Effector CD8-positive, alpha-beta T cell (primary cell): ENCODE data around the gene GNA14.
"Not testable (repeated sequence)": the region's sequence is repeated elsewhere in the genome, so short reads cannot be mapped to it uniquely, and the experiment has no call there.

ENCODE experiments used
- DNase-seq: peaks from one replicate; lab custom pipeline; 2025; lab: John Stamatoyannopoulos, UW

Gene GNA14

DNA sequence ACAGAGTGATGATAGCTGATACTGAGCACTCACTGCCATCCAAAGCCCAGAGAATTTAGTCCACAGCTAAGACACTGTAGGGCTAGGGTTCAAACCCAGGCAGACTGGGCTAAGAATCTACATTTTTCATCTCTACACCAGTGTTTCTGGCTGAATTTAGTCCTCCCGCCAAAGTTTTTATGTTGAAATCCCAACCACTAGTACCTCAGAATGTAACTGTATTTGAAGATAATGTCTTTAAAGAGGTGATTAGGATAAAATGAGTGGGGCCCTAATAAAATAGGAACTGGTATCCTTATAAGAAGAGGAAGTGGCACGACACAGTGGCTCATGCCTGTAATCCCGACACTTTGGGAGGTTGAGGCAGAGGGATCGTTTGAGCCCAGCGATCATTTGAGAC is 4.3 kb downstream of the GNA14 start:
- DNase-seq, result no peak

GRCh38 chr9:77640741-77641580 is 7.2 kb downstream of the GNA14 start:
- DNase-seq, result no peak

DNA sequence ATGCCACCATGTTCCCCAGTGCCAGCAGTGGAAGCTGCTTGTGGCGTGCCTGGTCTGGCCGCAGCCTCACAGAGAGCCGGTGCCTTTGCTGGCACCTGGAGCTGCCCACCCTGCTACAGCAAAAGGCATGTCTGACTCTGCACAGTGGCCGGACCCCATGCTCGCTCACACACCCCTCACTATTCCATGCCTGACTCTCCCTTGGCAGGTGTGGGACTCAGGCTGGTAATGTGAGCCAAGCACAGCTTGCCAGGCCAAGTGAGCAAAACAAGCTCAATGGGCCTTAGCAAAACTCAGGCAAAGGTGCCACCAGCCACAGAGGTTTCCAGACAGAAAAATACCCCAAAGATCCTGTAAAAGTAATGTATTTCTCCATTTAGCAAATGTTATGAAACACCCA is 15.5 kb downstream of the GNA14 start:
- no peak for DNase-seq

DNA sequence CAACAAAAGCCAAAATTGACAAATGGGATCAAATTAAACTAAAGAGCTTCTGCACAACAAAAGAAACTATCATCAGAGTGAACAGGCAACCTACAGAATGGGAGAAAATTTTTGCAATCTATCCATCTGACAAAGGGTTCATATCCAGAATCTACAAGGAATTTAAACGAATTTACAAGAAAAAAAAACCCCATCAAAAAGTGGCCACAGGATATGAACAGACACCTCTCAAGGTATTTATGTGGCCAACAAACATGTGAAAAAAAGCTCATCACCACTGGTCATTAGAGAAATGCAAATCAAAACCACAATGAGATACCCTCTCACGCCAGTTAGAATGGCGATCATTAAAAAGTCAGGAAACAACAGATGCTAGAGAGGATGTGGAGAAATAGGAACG is 19.3 kb downstream of the GNA14 start:
- DNase-seq, result not testable (repeated sequence)

DNA sequence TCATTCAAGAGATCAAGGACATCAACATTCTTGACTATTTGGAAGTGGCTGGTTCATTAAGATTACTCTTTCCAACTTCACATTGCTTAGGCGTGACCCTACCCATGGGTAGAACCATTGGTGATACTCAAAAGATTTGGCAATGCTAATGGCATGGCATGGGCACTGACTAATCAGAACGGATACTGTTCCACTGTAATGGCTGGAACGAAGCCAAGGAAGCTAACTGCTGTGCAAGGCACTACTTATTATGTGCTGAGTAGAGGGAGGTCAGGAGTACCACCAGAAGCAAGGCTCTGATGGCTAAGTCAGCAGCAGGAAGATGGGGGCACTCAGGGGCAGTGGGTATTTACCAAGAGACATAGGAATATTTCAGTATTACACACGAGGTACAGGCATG is 31.9 kb downstream of the GNA14 start:
- DNase-seq, result no peak

DNA sequence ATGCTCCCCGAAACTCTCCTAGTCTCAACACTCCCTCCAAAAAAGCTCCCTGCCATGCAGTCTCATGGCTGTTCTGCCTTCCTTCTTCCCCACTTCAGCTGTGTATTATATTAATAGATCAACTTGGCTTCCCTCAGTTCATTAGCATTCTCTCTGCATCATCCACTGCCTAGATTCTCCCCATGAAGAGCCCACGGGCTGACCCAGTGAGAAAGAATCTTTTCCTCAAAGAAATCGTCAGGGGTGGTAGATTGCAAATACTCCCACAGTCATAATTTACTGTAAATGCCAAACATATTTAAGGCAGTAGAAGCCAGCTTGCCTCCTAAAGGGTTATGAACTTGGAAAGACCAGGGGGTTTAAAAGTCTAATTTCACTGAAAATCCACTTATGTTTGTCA is 33.5 kb downstream of the GNA14 start:
- DNase-seq, result no peak

DNA sequence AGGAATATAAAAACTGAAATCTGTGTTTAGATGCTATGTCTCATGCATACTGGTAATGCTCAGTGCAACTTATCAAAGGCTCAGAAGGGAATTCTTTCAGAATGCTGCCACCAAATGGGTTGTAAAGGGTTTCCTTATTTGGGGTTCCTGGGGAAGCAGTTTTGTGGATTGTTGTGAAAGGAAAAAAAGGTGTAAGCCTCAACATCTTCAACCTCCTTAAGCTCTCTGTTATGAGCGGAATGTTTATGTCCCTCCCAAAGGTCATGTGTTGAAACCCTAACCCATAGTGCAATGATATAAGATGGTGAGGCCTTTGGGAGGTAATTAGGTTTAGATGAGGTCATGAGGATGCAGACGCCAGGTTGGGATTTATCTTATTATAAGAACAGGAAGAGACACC is 41.6 kb downstream of the GNA14 start:
- DNase-seq, result no peak

DNA sequence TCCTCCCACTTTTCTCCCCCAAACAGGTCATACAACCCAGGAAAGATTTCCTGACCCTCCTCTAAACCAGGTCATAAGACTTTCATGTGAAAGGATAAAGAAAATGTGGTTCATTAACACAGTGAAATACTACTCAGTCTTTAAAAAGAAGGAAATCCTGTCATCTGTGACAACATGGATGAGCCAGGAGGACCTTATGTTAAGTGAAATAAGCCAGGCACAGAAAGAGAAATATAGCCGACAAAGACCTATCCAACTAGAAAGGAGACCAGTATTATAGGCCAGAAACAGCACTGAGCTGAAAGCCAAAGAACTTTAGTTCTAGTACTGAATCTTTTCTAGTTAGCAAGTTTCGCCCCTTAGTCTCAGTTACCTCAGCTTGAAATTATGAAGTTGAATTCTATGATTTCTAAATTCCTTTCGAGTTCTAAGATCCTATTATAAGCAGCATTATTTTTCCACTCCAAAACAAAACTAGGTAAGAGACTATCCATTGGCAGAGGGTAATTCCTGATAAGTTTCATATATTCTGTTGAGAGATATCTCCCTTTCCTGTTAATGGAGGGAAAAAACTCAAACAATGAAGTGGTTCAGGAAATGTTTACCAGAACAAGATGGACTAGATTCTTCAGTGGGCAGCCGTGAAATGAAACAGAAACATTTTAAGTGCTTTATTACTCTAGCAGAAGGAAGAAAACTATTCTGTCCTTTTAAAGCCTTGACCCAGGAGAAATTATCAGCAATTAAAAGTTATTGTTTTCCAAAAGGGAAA is 42.5 kb downstream of the GNA14 start:
- DNase-seq, result no peak

DNA sequence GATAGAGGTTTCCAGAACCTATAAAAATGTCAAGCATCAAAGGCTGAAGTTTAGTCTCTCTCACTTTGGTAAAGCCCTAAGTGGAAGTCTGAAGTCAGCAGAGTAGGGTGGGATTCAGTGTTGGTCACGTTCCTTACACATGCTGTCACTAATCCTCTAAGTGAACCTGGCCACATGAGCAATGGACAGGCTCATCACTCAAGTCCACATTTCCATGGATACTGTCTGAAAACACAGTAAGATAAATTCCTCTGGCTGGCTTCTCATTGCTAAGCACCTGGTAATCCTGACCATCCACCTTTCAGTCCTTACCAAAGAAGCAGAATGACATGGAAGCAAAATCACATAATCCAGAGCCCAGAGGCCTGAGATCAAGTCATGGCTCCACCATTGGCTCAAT is 43.8 kb downstream of the GNA14 start:
- no peak for DNase-seq

DNA sequence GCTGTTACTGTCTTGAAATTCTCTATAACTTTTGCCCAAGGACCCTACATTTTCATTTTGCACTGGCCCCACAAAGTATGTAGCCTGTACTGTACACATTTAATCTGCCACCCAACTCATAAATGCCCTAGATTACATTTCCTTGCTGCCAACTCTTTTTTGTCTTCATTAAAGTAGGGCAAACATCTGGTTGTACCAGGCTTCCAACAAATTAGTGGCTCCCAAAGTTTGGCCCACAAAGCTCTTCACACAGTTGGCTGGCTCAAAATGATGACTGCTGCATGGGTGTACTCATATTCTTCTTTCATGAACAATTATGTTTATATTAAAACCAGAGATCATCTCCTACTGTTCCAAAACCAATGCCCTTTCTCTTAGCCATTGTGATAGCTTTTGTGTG is 45.3 kb downstream of the GNA14 start:
- DNase-seq, result no peak

GRCh38 chr9:77601476-77602099 is 46.5 kb downstream of the GNA14 start:
- no peak for DNase-seq

DNA sequence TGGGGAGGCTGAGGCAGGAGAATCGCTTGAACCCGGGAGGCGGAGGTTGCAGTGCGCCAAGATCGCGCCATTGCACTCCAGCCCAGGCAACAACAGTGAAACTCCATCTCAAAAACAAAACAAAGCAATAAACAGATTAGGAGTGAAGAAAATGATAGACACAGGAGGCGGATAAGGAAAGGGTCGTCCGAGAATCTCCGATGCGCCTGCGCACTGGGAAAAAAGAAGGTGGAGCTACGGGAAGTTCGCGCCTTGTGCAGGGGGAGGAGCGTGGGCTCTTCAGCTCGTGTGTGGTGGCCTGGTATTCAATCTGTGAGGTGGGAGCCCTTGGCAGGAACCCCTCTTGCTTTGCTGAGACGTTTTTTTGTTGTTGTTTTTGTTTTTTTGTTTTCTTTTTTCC is 47.3 kb downstream of the GNA14 start:
- DNase-seq, result no peak

DNA sequence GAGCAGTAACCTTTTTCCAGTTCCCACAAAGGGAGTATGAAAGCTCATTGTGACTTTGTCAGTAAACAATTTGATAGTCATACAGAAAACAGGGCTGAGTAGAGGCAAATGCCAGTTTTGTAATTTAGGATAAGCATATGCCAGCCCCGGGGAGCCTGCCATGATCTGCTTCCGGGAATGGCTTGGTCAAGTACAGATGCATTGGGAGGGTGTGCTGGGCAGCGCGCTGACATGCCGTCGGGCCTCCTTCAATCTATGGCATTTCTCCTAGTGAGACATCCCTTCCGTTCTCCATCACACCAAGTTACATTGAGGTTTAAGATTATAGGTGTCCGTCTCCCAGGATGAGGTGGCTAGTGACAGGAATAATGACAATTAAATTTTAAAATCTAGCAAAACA is 48.6 kb downstream of the GNA14 start:
- no peak for DNase-seq

DNA sequence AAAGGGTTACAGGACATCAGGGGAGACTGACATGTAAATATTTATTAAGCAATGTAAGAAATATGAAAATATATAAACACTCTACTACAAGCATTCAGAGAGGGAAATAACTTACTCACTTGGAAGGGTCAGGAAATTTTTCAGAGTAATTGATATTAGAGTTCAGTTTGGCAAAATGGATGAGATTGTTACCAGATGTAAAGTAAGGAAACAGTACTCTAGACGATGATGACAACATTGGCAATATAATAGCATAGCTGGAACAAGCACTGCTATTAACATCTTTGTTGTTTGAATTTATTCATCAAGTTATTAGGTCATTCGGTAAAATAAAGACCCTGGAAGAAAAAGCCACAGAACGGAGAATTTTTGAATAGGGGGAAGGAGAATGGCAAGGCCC is 49.1 kb downstream of the GNA14 start:
- DNase-seq, result no peak

DNA sequence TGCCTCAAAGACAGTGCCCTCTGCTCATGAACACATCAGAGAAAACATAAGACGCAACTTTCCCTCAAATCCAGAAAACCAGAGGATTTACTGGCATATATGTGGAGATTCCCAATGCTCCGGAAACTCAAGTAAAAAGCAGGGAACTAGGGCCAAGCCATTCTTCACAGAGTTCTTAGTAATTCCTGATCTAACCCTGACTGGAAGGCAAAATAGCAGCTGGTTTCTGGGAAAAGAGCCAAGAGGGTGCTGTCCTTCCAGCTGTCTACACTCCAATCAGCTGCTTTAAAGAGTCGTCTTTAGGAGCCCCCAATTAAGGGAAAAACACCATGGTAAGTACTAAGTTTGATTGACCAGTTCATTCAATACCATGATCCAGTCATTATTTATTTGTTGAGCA is 49.6 kb downstream of the GNA14 start:
- no peak for DNase-seq

DNA sequence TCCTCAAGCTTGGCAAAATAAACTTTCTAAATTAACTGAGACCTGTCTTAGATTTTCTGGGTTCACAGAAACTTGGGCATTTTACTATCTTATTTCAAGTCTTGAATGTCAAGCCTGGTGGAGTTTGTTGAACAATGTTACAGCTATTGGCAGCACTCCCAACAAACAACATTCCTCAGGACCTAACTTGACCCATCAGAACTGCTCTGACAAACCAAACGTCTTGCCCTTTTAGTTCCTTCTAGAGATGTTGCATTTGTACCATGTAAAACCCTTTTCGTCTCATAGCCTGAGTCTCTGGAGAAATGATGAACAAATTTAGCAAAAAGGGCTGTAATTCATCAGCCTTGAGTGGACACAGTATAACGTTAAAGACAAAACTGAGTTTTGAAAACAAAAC is 51.1 kb downstream of the GNA14 start:
- no peak for DNase-seq

GRCh38 chr9:77595426-77596095 is 52.6 kb downstream of the GNA14 start:
- no peak for DNase-seq

DNA sequence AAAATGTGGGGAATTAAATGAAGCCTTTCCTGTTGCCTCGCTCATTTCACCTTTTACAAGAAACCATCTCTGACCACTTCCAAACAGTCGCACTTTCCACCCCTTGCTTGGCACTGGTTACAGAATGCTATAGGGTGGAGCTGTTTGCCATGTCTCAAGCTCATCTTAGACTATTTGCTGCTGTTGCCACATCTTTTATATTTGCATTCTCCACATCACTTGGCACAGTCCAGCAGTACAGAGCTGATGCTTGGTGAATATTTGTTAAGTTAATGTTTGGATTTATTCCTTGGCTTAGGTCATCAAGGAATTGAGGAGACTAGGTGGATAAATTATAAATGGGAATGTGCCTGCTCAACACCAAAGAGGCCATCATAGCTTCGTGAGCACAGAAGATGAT is 53.2 kb downstream of the GNA14 start:
- no peak for DNase-seq

- DNase-seq, result no peak
These were observed 54.6 kb downstream of the GNA14 start for GRCh38 chr9:77593528-77593927.

DNA sequence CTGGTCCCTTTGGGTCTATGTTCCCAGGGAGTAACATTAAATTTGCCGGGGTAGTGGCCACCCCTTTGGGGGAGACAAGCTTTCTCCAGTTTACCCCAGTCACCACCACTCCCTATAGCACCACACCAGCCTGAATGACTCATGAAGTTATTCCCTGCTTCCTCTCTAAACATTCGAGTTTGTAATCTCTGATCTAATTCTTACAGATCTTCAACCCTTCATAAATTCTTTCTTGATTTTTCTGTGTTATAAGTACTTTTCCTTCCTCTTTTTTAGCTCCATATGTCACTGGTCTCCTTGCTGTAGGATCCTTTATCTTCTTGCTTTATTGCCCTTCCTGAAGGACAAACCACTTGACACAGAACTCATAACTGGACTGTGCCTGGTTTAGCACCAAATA is 55.6 kb downstream of the GNA14 start:
- no peak for DNase-seq

DNA sequence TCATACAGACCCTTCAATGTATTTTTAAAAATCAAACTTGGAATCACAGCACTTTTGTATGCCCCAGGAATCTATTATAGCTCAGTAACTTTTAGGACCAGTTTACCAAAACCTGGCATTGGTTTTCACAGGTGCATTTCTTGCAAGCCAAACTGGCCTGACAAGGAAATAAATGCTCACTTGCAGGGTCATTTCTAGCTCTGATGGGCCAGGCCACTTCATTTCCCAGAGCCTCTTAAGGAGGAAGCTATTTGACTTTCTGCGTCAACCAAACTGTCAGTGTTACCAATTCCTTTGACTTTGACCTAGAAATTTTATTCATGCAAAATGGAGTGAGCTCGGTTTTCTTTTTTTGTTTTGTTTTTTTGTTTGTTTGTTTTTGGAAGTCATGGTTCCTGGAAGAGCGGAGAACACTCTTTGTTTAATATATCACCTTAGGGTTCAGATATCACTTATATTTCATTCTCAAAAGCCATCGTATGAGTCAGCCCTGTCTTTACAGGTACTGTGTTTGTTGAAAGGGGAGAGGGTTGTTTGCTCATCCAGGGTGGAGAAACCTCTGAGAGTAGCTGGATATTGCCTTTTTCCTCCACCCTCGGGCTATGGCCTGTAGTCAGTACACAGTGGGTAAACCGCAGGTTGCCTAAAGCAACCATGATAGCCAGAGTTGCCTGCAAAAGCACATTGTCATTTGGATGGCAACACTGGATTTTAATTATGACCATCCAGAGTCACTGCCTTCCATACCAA is 58.9 kb downstream of the GNA14 start:
- no peak for DNase-seq
